Upper lobe of left lung (tissue), 6 donors: ENCODE data around the gene MIER2. TPM values are rescaled to one million over a fixed set of nuclear protein-coding genes. Genes with fewer than 3 reads are reported as not detected.

Experiments
- ATAC-seq, 2 donors: fragments of 200-7000 bp; cut with Tn5 transposase; one replicate each; pipeline ENCODE4 v1.9.1; 2022; ENCODE audit warnings: mild to moderate bottlenecking in 2 of 2, moderate library complexity in 2 of 2; ENCODE audit not compliant: low FRiP score in 2 of 2
- DNase-seq, 2 donors: peaks; one replicate each; pipeline ENCODE4 v3.0.0-alpha.2; 2019 to 2020
- H3K27ac ChIP-seq, 4 donors: fragments of 200-600 bp; sonication (generic); one replicate each; pipeline ENCODE4 v1.5.1; 2016 to 2019
- H3K27me3 ChIP-seq, 4 donors: fragments of 200-600 bp; sonication (generic); one replicate each; pipeline ENCODE4 v1.5.1; 2017 to 2019
- H3K36me3 ChIP-seq, 4 donors: fragments of 200-600 bp; sonication (generic); one replicate each; pipeline ENCODE4 v1.5.1; 2016 to 2019
- H3K4me1 ChIP-seq, 4 donors: fragments of 200-600 bp; sonication (generic); one replicate each; pipeline ENCODE4 v1.5.1; 2018 to 2019
- H3K4me3 ChIP-seq, 4 donors: fragments of 200-600 bp; sonication (generic); one replicate each; pipeline ENCODE4 v1.5.1; 2017 to 2019; ENCODE audit warnings: mild to moderate bottlenecking in 2 of 4, moderate library complexity in 1 of 4
- H3K9me3 ChIP-seq, 4 donors: fragments of 200-600 bp; sonication (generic); one replicate each; pipeline ENCODE4 v1.5.1; 2018 to 2019
- EP300 ChIP-seq, 4 donors: sonication (generic); formaldehyde crosslinking; IDR thresholded peaks; one replicate each; pipeline ENCODE4 v1.5.1; 2017; ENCODE audit warnings: antibody characterized with exemption in 4 of 4, control low read depth in 2 of 4
- POLR2A ChIP-seq, 4 donors: fragments of 450-650 bp; IDR thresholded peaks; one replicate each; pipeline ENCODE4 v1.5.1; 2016 to 2017; ENCODE audit warnings: antibody characterized with exemption in 4 of 4, mild to moderate bottlenecking in 2 of 4
- POLR2AphosphoS5 ChIP-seq, 2 donors: sonication (generic); formaldehyde crosslinking; IDR thresholded peaks; one replicate each; pipeline ENCODE4 v1.5.1; 2017; ENCODE audit warnings: antibody characterized with exemption in 2 of 2
- WGBS, 2 donors: methylation state at CpG; one replicate each; pipeline ENCODE4 v1.1.5; 2017 to 2018; 5-methylcytosine and 5-hydroxymethylcytosine counted together
- total RNA-seq, 6 donors: library from RNA; depleted of rRNA in 4 of 6; stranded (reverse); fragments of >200 nt in 4 of 6; gene quantifications; one replicate each; pipeline versions ENCODE4 v1.1.0 to v1.2.1, GENCODE V29; 2016 to 2021
- TF ChIP-seq, protein P1 (sequence below), 6 experiments: fragments of 450-650 bp in 4 of 6; fragments of 200-600 bp in 2 of 6; sonication (generic) in 2 of 6; IDR thresholded peaks; one replicate each; pipeline ENCODE4 v1.5.1; 2016 to 2019; ENCODE audit warnings: antibody characterized with exemption in 6 of 6
- donor health status: DM: no; HTN: no; CAD: no; lungs with moderate emphysema.
- donor health status: DM: no; HTN: yes; CAD: no; lungs with severe emphysema.

Gene MIER2
- total RNA-seq, 6 donors from 2014 or later = 16.4 to 64.8 (median 31.7) TPM

DNA sequence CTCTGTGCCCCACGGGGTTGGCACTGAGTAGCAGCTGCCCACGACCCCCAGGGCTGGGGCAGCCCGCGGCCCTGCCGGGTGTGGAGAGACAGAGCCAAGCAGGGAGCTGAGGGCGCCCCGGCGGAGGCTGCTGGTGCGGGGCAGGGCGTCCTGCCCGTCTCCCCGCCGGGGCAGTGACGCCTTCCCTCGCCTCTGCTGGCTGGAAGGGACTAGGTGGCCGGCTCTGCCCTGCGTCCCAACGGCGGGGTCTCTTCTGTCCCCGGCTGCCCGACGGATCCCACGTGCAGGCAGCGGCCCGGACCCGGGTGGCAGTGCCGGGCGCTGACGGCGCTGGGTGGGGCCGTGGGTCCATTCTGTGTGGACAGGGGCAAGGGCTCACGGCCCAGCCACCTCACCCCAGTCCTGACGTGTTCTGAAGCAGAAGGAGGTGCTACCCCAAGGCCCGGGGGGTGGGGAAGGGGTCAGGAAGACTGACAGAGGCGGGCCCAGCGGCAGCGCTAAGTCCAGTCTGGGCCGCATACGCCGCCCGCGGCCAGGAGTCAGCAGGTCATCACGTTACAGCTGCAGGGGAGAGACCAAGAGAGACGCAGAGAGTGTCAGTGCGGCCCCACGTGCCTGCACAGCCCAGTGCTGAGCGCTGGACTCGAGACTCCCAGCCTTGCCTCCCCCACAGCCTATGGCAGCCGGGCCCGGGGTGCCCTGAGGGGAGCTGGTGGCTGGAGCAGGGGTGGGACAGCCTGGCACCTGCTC is 38.3 kb downstream of the MIER2 start:
- Histone ChIP-seq H3K9me3 (no peaks in the 10 kb centered on the region), H3K36me3 (peaks cover 19 to 63% (median 48%) of the 10 kb centered on the region in 4 donors), H3K27me3 (no peaks in the 10 kb centered on the region), H3K4me1 (peaks cover 4 to 9% (median 7%) of the 10 kb centered on the region in 4 donors), H3K4me3 (no peak overlapping the region), H3K27ac (peak overlapping the region in 3 of 4 donors; percentile 85 to 91 (median 87))
- no peak for DNase-seq
- WGBS, 2 donors = 94% methylated on average over 32 to 41 of the region's 50 CpGs
- ATAC-seq = peak in 1 of 2 donors; percentile 34
- TF ChIP-seq POLR2A (IDR thresholded peaks at IDR 0.05) (no peak), EP300 (IDR thresholded peaks at IDR 0.05) (no peak), POLR2AphosphoS5 (IDR thresholded peaks at IDR 0.05) (no peak)
- TF ChIP-seq, protein P1, sequence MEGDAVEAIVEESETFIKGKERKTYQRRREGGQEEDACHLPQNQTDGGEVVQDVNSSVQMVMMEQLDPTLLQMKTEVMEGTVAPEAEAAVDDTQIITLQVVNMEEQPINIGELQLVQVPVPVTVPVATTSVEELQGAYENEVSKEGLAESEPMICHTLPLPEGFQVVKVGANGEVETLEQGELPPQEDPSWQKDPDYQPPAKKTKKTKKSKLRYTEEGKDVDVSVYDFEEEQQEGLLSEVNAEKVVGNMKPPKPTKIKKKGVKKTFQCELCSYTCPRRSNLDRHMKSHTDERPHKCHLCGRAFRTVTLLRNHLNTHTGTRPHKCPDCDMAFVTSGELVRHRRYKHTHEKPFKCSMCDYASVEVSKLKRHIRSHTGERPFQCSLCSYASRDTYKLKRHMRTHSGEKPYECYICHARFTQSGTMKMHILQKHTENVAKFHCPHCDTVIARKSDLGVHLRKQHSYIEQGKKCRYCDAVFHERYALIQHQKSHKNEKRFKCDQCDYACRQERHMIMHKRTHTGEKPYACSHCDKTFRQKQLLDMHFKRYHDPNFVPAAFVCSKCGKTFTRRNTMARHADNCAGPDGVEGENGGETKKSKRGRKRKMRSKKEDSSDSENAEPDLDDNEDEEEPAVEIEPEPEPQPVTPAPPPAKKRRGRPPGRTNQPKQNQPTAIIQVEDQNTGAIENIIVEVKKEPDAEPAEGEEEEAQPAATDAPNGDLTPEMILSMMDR (IDR thresholded peaks at IDR 0.05) = no peak

DNA sequence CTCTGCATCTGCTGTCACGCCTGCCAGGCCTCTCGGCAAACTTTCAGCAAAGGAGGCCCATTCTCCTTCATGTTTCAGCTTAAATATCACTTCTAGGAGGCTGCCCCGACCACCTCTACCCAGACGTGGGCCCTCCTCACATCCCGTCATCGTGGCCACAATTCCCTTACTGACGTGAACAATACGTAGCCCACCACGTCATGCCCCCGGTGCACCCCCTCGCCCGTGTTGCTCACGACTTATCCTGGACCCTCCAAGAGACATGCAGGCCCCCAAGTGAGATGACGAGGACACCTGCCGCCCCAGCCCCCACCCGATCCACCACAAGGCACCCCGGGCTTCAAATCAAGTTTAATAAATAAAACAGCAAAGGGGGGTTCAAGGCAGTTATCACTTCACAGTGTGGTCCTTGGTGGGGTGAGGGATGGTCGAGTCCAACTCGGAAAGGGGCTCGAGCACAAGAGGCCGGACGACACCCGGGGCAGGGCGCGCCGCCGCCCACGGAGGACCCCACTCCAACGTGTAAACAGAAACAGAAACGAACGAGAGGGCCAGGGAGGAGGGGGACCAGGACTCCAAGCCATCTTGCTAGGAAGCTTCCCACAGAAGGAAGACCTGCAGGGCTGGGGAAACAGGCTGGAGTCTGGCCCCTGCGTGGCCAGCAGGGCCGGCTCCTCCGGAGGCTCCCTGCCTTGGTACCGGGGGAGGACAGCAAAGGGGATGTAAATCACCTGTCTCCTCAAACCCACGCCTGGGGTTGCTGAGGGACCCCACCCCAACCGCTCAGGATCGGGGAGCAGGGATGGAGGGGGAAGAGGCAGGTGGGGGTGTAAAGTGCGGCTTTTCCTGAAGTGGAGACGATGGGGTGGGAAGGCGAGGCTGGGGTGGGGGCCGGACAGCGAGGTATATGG is 39.1 kb downstream of the MIER2 start:
- TF ChIP-seq POLR2A (IDR thresholded peaks at IDR 0.05) = no peak
- no peak for TF ChIP-seq POLR2AphosphoS5 (IDR thresholded peaks at IDR 0.05)
- TF ChIP-seq, protein P1 (IDR thresholded peaks at IDR 0.05) = no peak
- TF ChIP-seq EP300 (IDR thresholded peaks at IDR 0.05) = no peak
- H3K27ac ChIP-seq = peak overlapping the region in 3 of 4 donors; percentile 85 to 91 (median 87)
- no peaks in the 10 kb centered on the region for H3K27me3 ChIP-seq
- H3K36me3 ChIP-seq = peaks cover 19 to 55% (median 42%) of the 10 kb centered on the region in 4 donors
- WGBS, 2 donors = 94% methylated on average over 43 of the region's 43 CpGs
- ATAC-seq = peak; percentile 23 to 42
- no peak for DNase-seq
- H3K4me1 ChIP-seq = peaks cover 4 to 9% (median 7%) of the 10 kb centered on the region in 4 donors
- no peaks in the 10 kb centered on the region for H3K9me3 ChIP-seq
- no peak overlapping the region for H3K4me3 ChIP-seq

DNA sequence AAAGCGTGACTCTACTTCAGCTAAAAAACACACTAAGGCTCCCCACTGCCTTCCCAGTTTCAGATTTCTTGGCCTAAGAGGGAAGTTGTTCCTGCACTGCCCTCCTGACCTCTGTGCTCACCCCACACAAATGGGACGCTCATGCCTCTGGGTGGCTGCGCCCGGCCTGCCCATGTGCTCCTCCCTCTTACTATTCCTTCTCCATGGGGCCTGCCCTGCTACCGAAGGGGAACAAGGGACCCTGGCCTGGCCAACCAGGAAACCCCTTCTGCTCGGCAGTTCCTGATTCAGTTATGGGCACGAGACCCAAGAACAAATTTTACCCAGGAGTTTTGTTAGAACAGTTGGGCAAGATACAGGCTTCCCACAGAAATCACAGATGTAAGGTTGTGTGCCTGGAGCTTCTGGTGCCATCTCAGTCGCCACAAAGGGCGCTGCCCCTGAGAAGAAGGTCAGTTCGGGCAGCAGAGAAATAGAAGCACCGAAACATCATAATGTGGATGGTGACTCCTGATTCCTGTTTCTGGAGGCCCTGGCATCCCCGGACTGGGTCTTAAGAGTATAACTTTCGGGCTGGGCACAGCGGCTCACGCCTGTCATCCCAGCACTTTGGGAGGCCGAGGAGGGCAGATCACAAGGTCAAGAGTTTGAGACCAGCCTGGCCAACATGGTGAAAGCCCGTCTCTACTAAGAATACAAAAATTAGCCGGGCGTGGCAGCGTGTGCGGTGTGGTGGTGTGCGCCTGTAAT is 47.9 kb downstream of the MIER2 start:
- Histone ChIP-seq H3K4me1 (peaks cover 21 to 34% (median 30%) of the 10 kb centered on the region in 4 donors), H3K27me3 (peaks cover 0 to 19% (median 7%) of the 10 kb centered on the region in 4 donors), H3K4me3 (no peak overlapping the region), H3K9me3 (no peaks in the 10 kb centered on the region), H3K27ac (peak overlapping the region in 3 of 4 donors; percentile 43 to 80 (median 61)), H3K36me3 (no peaks in the 10 kb centered on the region)
- TF ChIP-seq, protein P1 (IDR thresholded peaks at IDR 0.05) = no peak
- TF ChIP-seq POLR2AphosphoS5 (IDR thresholded peaks at IDR 0.05) = peak in 1 of 2 donors; percentile 9
- no peak for TF ChIP-seq EP300 (IDR thresholded peaks at IDR 0.05)
- TF ChIP-seq POLR2A (IDR thresholded peaks at IDR 0.05) = no peak
- 77 to 82% methylated on average over 22 of the region's 22 CpGs for WGBS, 2 donors
- DNase-seq (peak in 1 of 2 donors; percentile 62), ATAC-seq (peak; percentile 76 to 88)

DNA sequence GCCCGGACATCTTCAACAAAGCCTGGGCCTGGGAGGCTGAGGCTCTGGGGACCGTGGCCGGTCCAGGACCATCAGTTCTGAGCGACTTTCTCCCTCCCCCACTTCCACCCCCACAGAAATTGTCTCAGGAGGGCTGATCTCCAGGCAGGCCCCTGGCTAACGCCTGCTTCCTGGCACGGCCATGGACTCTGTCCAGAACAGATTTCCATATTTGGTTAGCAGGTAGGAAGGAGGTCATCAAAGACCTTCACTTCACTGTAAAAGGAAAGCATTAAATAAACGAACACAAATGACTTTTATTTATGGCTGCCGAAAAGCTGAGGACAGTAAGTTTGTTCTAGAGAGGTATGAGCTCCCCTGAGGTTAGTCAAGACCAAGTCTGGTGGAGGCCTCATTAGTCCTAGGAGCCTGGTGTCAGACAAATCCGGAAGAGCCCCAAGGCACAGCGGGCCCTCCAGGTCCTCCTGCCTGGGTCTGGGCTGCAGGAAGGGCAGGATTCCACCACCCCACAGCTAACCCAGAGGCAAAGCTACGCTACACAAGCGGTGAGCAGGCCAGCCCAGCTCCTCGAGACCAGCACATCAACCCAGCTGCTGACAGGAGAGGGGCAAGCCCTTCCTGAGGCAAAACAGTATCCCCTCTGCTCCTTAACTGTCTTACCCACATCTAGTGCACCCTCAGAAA is 48.8 kb downstream of the MIER2 start:
- no peak for DNase-seq
- no peak overlapping the region for H3K4me3 ChIP-seq
- no peaks in the 10 kb centered on the region for H3K36me3 ChIP-seq
- H3K9me3 ChIP-seq = no peaks in the 10 kb centered on the region
- peak overlapping the region; percentile 8 to 80 (median 52) for H3K27ac ChIP-seq
- TF ChIP-seq POLR2AphosphoS5 (IDR thresholded peaks at IDR 0.05) = peak in 1 of 2 donors; percentile 70
- TF ChIP-seq EP300 (IDR thresholded peaks at IDR 0.05) = no peak
- WGBS, 2 donors = 60 to 64% methylated on average over 13 of the region's 13 CpGs
- H3K4me1 ChIP-seq = peaks cover 26 to 41% (median 34%) of the 10 kb centered on the region in 4 donors
- H3K27me3 ChIP-seq = peaks cover 0 to 26% (median 10%) of the 10 kb centered on the region in 4 donors
- ATAC-seq = peak in 1 of 2 donors; percentile 47
